SW480 (cell line): ENCODE measurements around the gene MSMP.

Experiments used
- DNase-seq: peaks from one replicate; pipeline ENCODE4 v3.0.0-alpha.2; 2016; ENCODE audit warnings: low spot score

The MSMP gene

DNA sequence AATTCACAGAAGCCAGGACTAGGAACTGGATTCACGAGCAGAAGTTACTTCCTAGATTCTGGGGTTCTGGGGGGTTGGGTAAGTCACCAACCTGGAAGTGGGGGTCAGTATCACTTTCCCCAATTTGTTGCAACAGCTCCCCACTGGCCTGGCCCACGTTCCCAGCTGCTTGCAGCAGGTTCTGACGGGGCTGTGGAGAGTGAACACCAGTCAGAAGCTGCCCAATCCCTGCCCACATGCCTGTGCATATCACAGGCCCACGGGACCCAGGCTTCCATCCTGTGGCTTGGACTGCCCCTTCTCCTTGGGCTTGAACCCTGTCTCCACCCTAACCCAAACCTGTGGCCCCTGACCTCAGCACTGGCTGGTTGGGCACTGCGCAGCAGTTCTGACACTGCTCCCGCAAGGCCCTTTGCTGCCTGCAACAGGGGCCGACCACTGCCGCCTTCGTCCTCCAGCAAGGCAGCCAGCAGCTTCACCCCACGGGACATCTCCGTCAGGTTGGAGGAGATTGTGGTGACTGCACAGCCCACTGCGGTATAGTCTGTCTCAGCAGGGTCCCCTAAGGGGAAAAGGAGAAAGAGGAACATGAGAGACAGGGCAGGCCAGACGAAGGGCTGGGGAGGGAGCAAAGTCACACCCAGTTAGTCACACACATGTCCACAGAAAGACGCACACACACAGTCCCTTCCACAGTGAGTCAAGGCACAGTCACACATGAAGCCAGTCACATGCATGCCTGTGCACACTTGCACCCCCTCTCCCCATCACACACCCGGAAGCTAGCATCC, 35.2 kb downstream of the MSMP start:
- DNase-seq, result no peak

DNA sequence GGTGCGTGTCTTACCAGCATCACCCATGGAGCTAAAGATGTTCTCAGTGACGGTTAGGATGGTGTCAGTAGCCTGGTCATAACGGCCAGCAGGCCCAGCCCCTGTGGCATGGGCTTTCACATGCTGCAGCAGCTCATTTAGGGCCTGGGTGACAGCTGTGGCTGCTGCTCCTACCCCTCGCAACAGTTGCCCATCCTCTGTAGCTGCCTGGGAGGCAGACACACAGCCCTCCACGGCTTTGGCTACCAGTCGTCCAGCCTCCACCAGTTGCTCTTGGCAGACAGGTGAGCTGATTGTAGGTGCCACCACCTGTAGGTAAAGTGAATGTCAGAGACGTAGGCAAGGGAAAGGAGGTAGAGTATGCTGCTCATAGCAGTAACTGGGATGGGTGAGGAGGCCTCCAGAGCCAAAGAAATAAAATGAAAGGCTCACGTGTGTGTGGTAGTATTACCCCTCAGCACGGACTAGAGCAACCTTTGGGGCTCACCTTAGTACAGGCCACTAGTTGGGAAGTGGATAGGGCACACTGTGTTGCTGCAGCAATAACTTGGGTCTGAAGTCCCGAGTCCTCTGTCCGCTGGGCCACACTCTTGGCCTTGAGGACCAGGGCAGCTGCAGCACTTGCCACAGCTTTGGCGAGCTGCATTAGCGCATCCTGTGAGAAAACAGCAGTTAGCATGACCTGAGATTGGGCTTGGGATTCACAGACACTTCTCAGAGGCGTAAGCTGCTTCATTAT, 36.8 kb downstream of the MSMP start:
- no peak for DNase-seq

DNA sequence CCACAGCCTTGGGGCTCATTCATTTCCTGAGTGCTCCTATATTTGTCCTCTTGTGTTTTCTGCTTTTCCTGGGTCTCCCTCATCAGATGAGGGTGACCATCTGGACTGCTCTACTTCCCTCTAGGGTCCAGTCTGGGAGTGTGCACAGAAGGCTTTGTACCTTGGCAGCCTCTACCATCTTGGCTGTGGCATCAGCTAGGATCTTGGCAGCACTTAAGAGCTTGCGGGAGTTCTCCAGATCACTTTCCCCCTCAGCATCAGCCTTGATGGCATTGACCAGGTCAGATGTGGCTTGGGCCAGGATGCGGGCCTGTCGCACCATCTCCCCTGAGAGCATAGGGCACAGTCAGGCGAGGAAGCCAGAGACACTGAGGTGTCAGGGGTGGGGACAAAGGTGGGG, 37.8 kb downstream of the MSMP start:
- DNase-seq, result no peak

DNA sequence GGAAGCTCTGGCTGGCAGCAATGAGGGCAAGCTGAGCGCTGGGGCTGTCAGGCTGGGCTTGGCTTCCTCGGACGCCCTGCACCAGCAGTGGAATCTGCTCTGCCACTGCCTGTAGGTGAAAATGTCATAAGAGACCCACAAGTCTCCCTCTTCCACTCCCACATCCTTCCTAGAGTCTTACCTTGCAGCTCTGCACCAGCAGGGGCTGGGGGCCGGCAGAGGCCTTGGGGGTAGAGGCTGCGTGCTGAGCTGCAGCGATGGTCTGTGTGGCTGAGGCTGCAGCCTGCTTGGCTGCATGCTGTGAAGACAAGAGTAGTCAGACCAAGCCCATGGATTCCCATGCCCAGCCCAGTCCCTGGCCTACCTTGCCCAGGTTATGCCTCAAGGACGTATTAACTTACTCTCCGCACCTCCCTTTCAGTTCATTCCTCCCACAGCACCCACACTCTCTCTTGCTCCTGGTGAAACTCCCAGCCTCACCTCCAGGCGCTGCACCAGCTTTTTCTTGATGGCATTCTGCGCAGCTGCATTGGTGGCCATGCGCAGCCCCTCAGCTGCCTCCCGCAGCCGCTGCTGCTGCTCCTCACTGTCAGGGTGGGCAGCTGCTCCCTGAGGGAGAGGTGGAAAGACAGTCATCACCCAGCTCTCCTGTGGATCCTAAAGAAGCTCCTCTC, 39.4 kb downstream of the MSMP start:
- DNase-seq, result no peak

DNA sequence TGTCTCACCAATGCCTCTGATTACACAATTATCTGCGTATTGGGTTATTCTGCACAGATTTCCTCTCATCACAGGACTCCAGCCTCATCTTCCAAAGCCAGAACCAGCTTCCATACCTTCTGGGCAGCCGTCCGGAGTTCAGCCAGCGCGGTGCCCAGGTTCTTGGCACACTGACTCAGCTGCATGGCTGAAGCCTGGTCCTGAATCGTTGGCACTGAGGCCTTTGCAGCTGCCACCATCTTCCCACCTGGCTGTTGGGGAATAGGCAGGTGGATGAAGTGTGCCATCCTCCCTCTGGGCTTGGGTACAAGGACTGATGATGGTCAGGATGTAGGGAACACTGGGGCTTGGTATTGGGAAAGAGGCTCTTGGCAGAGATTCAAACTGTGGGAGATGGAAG, 40.0 kb downstream of the MSMP start:
- DNase-seq, result no peak

DNA sequence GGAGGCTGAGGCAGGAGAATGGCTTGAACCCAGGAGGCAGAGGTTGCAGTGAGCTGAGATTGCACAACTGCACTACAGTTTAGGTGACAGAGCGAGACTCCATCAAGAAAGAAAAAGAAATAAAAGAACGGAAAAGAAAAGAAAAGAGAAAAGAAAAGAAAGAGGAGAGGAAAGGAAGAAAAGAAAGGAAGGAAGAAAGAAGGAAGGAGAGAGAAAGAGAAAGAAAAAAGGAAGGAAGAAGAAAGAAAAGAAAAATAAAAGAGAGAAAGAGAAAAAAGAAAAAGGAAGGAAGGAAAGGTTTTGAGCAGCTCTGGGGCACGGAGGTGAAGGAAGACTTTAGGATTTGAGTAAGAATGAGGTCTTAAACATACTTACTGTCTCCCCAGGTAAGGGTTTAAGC, 40.5 kb downstream of the MSMP start:
- DNase-seq, result no peak

DNA sequence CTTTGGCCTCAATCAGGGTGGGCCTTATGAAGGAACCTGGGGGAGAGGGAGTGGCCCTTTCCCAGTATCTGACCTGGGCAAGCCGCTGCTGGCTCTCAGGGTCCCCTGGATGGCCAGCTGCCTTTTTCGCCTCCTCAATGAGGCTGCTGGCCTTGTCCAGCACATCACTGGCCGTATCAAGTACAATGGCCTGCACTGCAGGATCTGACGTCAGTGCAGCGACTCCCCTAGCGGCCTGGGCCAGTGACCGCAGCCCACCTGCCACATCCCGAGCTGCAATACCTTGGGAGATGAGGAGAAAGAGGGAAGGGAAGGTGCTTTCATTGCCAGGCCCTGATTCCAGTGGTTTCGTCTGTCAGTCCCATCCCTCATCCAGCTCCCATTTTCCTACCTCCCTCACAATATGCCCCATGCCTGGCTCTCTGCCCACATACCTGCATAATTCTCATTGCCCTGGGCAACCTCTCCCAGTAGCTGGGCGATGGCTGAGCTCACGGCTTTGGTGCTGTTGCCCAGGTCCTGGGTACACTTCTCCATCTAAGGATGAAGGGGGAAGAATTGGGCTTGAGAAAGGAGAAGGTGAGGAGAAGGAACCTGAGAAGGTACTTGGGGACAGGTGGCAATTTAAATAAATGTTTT, 41.2 kb downstream of the MSMP start:
- no peak for DNase-seq

DNA sequence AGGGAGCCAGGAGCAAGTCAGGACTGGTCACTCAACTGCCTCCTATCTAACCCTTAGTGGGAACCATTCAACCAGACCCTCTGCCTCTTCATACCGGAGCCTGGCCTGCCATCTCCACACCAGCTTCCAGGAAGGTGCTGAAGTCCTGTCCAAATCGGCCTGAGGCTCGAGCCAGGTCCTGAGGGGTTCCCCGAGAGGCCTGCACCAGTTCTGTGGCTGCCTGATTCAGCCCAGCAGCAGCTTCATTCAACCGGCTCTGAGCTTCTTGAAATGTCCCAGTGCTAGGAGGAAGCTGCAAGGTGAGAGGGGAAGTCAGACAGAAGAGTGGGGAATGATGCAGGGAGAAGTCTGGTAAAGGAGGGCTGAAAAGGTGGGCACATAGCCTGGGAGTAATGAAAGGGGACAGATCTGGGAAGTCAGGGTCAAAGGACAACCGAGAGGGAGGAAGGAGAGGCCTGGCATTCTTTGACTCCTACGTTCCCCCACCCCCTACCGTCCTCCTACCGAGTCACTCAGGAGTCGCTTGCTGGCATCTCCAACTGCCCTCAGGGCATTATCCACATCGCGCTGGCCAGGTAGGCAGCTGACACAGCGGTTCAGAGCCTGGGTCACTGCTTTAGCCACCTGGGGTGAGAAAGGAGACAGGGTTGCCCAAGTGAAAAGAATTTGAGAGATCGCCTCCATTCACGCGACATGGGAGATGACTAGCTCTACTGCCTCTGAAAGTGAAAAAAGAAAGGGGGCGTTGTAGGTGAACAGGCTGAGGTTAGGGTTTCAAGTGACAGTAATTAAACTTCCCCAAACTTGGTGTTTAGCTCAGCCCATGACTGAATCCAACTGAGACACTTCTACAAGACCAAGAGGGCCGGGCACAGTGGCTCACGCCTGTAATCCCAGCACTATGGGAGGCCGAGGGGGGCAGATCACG, 42.3 kb downstream of the MSMP start:
- no peak for DNase-seq

DNA sequence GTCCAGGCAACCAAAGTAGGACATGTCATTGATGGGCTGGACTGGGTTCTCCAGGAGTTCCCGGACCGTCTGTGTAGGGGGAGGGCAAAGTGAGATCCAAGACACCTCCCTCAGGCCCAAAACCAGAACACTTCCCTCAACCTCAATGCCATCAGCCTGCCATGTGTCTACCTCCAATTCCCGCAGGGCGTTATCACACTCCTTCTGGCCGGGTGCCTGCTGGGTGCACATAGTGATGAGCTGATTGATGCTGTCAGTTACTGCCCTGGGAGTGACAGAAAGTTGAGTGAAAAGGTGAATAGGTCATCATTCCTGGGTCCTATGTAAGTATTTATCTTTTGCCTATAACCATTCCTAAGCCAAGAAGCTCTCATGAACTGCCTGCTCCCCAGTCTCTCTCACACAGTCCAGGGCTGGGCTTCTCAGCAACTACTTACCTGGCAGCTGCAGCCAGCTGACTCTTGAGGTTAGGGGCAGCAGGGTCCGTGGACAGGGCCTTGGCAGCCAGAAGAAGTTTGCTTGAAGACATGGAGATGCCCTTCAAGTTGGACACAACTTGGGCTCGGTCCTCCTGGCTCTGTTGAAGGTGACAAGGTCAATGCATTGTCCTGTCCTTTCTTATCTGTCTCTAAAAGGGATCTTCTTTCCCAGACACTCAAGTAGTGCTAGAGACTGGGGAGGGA, 43.1 kb downstream of the MSMP start:
- no peak for DNase-seq

DNA sequence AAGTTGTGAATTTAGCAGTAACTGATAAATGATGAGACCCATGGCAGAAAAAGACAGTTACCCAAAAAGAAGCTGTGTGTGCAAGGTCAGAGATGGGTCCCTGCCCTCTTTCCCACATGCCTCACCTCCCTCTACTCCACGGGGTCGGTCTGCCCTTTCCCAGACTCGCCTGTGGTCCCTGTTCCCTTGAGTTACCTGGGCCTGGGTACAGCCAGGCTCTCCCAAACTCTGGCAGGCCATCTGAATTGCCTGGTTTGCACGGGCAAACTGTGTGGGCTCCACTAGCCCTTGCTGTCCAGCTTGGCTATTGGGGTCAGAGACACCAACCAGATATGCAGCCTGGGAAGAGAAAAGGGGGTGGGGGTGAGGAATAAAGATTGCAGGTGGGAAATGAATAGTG, 45.9 kb downstream of the MSMP start:
- no peak for DNase-seq

DNA sequence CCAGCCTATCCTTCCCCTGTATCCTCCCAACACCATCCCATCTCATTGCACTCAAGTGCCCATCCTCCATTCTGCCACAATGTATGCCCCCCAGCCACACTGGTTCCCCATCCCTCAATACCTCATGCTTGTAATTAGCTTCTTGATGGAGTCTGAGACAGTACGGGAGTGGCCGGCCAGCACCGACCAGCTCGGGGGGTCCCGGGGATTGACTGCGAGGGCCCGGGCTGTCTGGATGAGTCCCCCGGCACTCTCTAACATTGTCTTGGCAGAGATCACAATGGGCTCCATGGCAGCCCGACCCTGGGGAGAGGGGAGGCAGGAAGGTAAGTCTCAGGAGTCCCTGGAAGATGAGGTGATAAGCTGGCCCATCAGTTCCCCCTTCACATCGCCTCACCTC, 47.1 kb downstream of the MSMP start:
- DNase-seq, result no peak

DNA sequence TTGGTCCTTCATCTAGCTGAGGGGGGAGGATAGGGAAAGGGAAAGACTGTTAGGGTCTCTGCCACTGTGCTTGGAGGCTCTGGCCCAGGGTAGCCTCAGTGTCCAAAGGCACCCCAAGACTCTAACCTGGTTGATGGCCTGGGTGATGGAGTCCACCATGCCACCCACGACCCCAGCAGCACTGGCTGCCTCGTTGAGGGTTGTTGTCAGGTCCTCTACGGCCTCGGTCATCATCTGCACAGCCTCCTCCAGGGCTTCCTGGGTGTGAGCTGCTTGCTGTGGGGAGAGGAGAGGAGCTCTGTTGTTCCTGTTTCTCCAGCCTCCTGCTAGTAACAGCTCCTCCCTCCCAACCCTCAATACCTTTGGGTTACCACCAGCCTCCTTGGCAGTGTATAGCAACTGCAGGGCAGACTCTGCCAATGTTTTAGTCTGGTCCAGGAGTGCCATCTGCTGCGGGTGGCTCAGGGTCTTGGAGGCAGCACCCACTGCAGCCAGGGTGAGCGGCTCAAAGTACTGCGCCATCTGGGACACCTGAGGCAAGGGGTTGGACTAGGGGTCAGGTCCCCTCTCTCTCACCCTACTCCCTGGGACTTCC, 48.1 kb downstream of the MSMP start:
- no peak for DNase-seq

DNA sequence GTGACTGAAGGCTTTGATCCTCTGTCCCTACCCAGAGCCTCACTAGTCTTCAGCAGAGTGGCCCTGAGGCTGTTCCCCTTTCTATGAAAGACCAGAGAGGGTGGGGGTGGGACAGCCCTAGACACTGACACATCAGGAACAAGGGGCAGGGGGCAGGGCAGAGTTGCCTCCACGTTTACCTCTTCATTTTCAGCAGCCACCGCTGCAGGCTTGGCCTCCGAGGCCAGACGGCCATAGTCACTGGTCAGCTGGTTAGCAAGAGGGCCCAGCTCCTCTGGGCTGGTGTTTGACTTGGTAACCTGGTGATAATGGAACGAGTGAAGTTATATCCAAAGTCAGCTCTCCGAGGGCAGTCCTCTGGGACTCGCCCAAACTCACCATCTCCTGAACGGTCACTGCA, 48.7 kb downstream of the MSMP start:
- no peak for DNase-seq

DNA sequence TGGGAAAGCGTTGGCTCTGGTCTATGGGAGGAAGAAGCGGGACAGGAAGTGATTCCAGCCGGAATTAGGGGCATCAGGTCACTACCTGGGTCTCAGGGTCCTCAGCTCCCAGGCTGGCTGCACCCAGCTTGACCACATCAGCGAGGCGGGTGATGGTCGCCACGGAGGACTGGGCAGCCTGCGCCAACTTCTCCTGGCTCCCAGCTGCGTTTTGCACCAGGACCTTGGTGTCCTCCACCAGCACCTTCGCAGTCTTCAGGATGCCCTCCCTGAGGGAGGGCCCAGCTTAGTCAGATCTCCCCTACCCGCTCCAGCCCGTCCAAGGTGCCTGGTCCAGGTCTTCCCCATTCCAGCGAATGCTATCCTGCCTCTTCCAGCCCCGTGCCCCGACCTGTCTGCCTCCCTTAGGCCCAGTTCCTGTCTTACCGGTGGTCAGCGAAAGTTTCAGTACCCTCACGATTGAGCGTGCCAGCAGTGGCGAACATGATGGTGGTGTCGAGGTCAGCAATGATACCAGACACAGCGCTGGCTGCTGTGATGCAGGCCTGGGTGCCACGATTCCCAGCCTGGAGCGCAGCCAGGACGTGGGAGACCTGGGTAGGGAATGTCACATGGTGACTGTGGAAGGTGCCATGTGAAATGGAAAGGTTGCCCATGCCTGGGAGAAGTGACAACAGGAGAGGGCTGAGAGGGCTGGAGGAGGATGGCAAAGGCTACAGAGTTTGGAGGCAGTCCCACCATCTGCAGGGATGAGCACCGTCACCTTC, 50.0 kb downstream of the MSMP start:
- DNase-seq, result no peak
